ENCODE results near the gene PRR33.

PRR33 gene

GRCh38 chr11:1866776-1867175, 24.9 kb downstream of the PRR33 start:
- Histone ChIP-seq H3K36me3 (ENCODE audit: insufficient read depth) (no peaks in the 10 kb centered on the region), H3K4me3 (IDR thresholded peaks at IDR 0.05; ENCODE audit: insufficient read depth, low read depth, low read length) (no peak overlapping the region), H3K4me2 (no peak overlapping the region), H3K79me2 (ENCODE audit: insufficient read depth, low read depth) (no peaks in the 10 kb centered on the region), H3K9ac (no peak overlapping the region), H2AFZ (ENCODE audit: low read depth) (no peak overlapping the region), H3K4me1 (ENCODE audit: low read depth, poor library complexity, severe bottlenecking) (no peaks in the 10 kb centered on the region), H3K27ac (no peak overlapping the region), H4K20me1 (ENCODE audit: insufficient read depth) (no peaks in the 10 kb centered on the region), H3K27me3 (ENCODE audit: insufficient read depth, low read depth) (peaks cover 90% of the 10 kb centered on the region)
- TF ChIP-seq, protein P1, sequence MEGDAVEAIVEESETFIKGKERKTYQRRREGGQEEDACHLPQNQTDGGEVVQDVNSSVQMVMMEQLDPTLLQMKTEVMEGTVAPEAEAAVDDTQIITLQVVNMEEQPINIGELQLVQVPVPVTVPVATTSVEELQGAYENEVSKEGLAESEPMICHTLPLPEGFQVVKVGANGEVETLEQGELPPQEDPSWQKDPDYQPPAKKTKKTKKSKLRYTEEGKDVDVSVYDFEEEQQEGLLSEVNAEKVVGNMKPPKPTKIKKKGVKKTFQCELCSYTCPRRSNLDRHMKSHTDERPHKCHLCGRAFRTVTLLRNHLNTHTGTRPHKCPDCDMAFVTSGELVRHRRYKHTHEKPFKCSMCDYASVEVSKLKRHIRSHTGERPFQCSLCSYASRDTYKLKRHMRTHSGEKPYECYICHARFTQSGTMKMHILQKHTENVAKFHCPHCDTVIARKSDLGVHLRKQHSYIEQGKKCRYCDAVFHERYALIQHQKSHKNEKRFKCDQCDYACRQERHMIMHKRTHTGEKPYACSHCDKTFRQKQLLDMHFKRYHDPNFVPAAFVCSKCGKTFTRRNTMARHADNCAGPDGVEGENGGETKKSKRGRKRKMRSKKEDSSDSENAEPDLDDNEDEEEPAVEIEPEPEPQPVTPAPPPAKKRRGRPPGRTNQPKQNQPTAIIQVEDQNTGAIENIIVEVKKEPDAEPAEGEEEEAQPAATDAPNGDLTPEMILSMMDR (conservative IDR thresholded peaks at IDR 0.05; ENCODE audit: low read depth, low read length): no peak

DNA sequence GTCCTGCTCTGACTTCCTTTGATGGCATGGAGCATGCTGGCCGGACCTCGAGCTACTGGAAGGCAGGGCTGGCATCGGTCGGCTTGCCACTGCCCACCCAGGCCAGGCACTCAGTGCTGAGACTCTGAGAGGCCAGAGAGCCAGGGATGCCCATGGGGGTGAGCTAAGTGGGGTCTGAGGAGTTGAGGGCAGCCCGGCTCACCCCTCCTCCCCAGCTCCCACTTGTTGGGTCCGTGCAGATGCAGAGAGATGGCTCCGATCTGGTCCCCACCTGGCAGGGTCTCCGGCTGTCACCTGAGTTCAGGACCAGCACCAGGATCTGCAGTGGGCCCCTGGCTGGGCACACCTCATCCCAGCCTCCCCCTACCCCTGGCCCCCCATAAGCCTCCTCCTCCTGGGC, 25.5 kb downstream of the PRR33 start:
- Histone ChIP-seq H2AFZ (ENCODE audit: low read depth) (no peak overlapping the region), H3K4me1 (ENCODE audit: low read depth, poor library complexity, severe bottlenecking) (no peaks in the 10 kb centered on the region), H3K27ac (no peak overlapping the region), H3K36me3 (ENCODE audit: insufficient read depth) (no peaks in the 10 kb centered on the region), H3K79me2 (ENCODE audit: insufficient read depth, low read depth) (no peaks in the 10 kb centered on the region), H3K27me3 (ENCODE audit: insufficient read depth, low read depth) (peaks cover 90% of the 10 kb centered on the region), H4K20me1 (ENCODE audit: insufficient read depth) (no peaks in the 10 kb centered on the region), H3K4me3 (IDR thresholded peaks at IDR 0.05; ENCODE audit: insufficient read depth, low read depth, low read length) (no peak overlapping the region), H3K9ac (no peak overlapping the region), H3K4me2 (no peak overlapping the region)
- TF ChIP-seq, protein P1 (conservative IDR thresholded peaks at IDR 0.05; ENCODE audit: low read depth, low read length): no peak

DNA sequence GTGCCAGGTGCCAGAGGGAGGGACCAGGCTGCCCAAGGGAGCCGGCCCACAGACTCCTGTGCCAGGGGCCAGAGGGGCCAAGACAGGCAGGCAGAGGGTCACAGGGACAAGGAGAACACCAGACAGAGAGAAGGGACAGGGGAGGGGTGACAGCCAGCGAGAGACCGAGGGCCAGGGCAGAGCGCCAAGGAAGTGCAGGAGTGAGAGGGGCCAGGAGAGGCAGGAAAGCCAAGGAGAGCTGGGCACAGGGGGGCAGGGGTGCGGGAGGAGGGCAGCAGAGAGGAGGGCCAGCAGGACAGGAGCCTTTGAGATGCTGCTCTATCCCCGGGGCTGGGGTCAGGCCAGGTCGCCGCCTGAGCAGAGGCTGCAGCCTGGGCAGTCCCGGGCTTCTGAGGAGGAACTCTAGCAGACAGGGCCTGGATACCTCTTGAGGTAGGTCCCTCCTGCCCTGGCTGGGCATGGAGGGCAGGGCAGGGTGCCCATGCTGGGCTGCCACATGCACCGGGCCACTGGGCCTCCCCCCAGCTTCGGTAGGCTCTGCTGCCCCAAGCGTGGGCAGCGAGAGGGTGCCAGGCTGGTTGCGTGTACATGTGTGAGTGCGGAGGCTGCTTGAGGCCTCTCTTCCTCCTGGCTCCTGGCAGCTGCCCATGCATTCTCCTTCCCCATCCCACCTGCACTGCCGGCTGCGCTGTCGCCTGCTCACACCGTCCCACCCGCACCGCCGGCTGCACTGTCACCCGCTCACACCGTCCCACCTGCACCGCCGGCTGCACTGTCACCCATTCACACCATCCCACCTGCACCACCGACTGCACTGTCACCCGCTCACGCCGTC, 26.6 kb downstream of the PRR33 start:
- TF ChIP-seq, protein P1 (conservative IDR thresholded peaks at IDR 0.05; ENCODE audit: low read depth, low read length): no peak
- no peak overlapping the region for H3K4me3 ChIP-seq (IDR thresholded peaks at IDR 0.05; ENCODE audit: insufficient read depth, low read depth, low read length)
- H3K36me3 ChIP-seq (ENCODE audit: insufficient read depth): no peaks in the 10 kb centered on the region

DNA sequence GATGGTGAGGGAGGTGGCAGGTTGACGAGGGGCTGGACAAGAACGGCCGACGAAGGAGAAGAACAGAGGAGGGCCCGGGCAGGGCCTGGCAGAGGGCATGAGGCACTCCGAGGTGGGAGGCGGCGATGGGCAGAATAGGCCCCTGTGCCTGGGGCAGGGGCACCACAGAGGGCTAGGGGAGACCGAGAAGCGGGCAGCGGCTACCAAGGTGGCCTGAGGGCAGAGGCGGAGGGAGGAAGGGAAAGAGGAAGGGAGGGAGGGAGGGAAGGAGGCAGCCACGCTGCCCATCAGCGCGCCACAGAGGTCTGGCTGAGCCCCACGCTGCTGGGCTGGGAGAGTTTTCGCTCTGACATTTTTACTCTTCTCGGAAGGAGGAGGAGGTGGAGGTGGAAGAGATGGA, 27.5 kb downstream of the PRR33 start:
- Histone ChIP-seq H3K4me1 (ENCODE audit: low read depth, poor library complexity, severe bottlenecking) (no peaks in the 10 kb centered on the region), H3K4me3 (IDR thresholded peaks at IDR 0.05; ENCODE audit: insufficient read depth, low read depth, low read length) (no peak overlapping the region), H4K20me1 (ENCODE audit: insufficient read depth) (no peaks in the 10 kb centered on the region), H2AFZ (ENCODE audit: low read depth) (no peak overlapping the region), H3K79me2 (ENCODE audit: insufficient read depth, low read depth) (no peaks in the 10 kb centered on the region), H3K9ac (no peak overlapping the region), H3K36me3 (ENCODE audit: insufficient read depth) (no peaks in the 10 kb centered on the region), H3K27me3 (ENCODE audit: insufficient read depth, low read depth) (peaks cover 89% of the 10 kb centered on the region), H3K27ac (no peak overlapping the region), H3K4me2 (no peak overlapping the region)
- TF ChIP-seq, protein P1 (conservative IDR thresholded peaks at IDR 0.05; ENCODE audit: low read depth, low read length): no peak

More for the DNA sequence above, 26.6 kb downstream of the PRR33 start:
- Histone ChIP-seq H3K79me2 (ENCODE audit: insufficient read depth, low read depth) (no peaks in the 10 kb centered on the region), H3K4me2 (no peak overlapping the region), H2AFZ (ENCODE audit: low read depth) (no peak overlapping the region), H3K4me1 (ENCODE audit: low read depth, poor library complexity, severe bottlenecking) (no peaks in the 10 kb centered on the region), H3K9ac (no peak overlapping the region), H3K27me3 (ENCODE audit: insufficient read depth, low read depth) (peaks cover 90% of the 10 kb centered on the region), H4K20me1 (ENCODE audit: insufficient read depth) (no peaks in the 10 kb centered on the region), H3K27ac (no peak overlapping the region)
